SK-N-SH (cell line): Measurements from ENCODE around the gene MICAL2. TPM values are rescaled to one million over a fixed set of nuclear protein-coding genes. Genes with fewer than 3 reads are reported as not detected.

Experiments used
- CTCF ChIA-PET: fragments of 300-600, 350-600 bp; formaldehyde crosslinking; extraction: SDS; loops from one replicate; lab custom pipeline; 2021; lab: Yijun Ruan, JAX
- POLR2A ChIA-PET: fragments of 350-600 bp; sonication (Branson Sonifier 250); formaldehyde crosslinking; extraction: SDS; loops from one replicate; lab custom pipeline; 2020; ENCODE audit warnings: antibody characterized with exemption, inconsistent platforms; lab: Yijun Ruan, JAX
- DNase-seq: peaks from one replicate; pipeline ENCODE4 v3.0.0; 2012
- H2AFZ ChIP-seq: fragments of 200-600 bp; sonication (generic); 2 replicates; pipeline ENCODE4 v1.8.1; 2016; ENCODE audit warnings: antibody characterized with exemption, mild to moderate bottlenecking, low read depth
- H3F3A ChIP-seq: fragments of 200-600 bp; sonication (generic); replicated peaks from 2 replicates; pipeline ENCODE3; 2016; ENCODE audit warnings: antibody characterized with exemption, mild to moderate bottlenecking; ENCODE audit not compliant: insufficient read depth
- H3K27ac ChIP-seq, 2 experiments: fragments of 200-500 bp in 1 of 2; fragments of 200-600 bp in 1 of 2; sonication (Bioruptor generic) in 1 of 2; sonication (generic), shearing (Covaris generic) in 1 of 2; 2 replicates each; pipeline versions ENCODE4 v1.5.1 to v1.6.1; 2014 to 2016; ENCODE audit warnings: low read depth in 2 of 2, inconsistent platforms in 1 of 2, low read length in 1 of 2, mild to moderate bottlenecking in 1 of 2, mixed read lengths in 1 of 2
- H3K27me3 ChIP-seq: fragments of 200-600 bp; sonication (generic), shearing (Covaris generic); 2 replicates; pipeline ENCODE4 v1.6.1; 2016; ENCODE audit warnings: mixed run types; ENCODE audit not compliant: insufficient read depth
- H3K36me3 ChIP-seq, 2 experiments: fragments of 200-500 bp in 1 of 2; fragments of 200-600 bp in 1 of 2; sonication (Bioruptor generic) in 1 of 2; sonication (generic) in 1 of 2; replicated peaks in 1 of 2; 2 replicates each; pipeline versions ENCODE3 to v1.5.1; 2014 to 2016; ENCODE audit warnings: low read length in 1 of 2, mild to moderate bottlenecking in 1 of 2; ENCODE audit not compliant: insufficient read depth in 2 of 2, control insufficient read depth in 1 of 2
- H3K4me1 ChIP-seq, 2 experiments: fragments of 200-500 bp in 1 of 2; fragments of 200-600 bp in 1 of 2; sonication (Bioruptor generic) in 1 of 2; sonication (generic), shearing (Covaris generic) in 1 of 2; 2 replicates each; pipeline versions ENCODE4 v1.5.1 to v1.6.1; 2014 to 2016; ENCODE audit warnings: low read depth in 1 of 2, low read length in 1 of 2, mixed run types in 1 of 2; ENCODE audit not compliant: insufficient read depth in 2 of 2, control insufficient read depth in 1 of 2
- H3K4me2 ChIP-seq: fragments of 200-600 bp; sonication (generic), shearing (Covaris generic); 2 replicates; pipeline ENCODE4 v1.6.1; 2017; ENCODE audit warnings: mixed run types
- H3K4me3 ChIP-seq, 2 experiments: fragments of 200-500 bp in 1 of 2; fragments of 200-600 bp in 1 of 2; sonication (Bioruptor generic) in 1 of 2; sonication (generic), shearing (Covaris generic) in 1 of 2; 2 replicates each; pipeline versions ENCODE4 v1.5.1 to v1.8.1; 2014 to 2016; ENCODE audit warnings: low read depth in 2 of 2, inconsistent platforms in 1 of 2, low read length in 1 of 2, mild to moderate bottlenecking in 1 of 2, mixed read lengths in 1 of 2, moderate library complexity in 1 of 2
- H3K79me2 ChIP-seq: fragments of 200-600 bp; sonication (generic); 2 replicates; pipeline ENCODE4 v1.8.1; 2017; ENCODE audit warnings: mild to moderate bottlenecking; ENCODE audit not compliant: insufficient read depth
- H3K9ac ChIP-seq: fragments of 200-600 bp; sonication (generic); 2 replicates; pipeline ENCODE4 v1.6.1; 2017; ENCODE audit warnings: mixed run types
- H3K9me2 ChIP-seq: fragments of 200-600 bp; sonication (generic); 2 replicates; pipeline ENCODE4 v1.6.1; 2017; ENCODE audit warnings: mixed run types
- H3K9me3 ChIP-seq: fragments of 200-600 bp; sonication (generic); 2 replicates; pipeline ENCODE4 v1.6.1; 2017; ENCODE audit warnings: mixed run types, mild to moderate bottlenecking, moderate library complexity
- H4K20me1 ChIP-seq: fragments of 200-600 bp; sonication (generic); 2 replicates; pipeline ENCODE4 v1.6.1; 2017; ENCODE audit warnings: mild to moderate bottlenecking, mixed run types; ENCODE audit not compliant: insufficient read depth
- CHD2 ChIP-seq: fragments of 150-350 bp; IDR thresholded peaks from 2 replicates; pipeline ENCODE4 v1.6.1; 2018; ENCODE audit warnings: low read length; ENCODE audit not compliant: partially characterized antibody
- GABPA ChIP-seq: IDR thresholded peaks from 2 replicates; pipeline ENCODE4 v1.4.0; 2012; ENCODE audit warnings: low read depth, mild to moderate bottlenecking
- GATA2 ChIP-seq: sonication (generic); formaldehyde crosslinking; IDR thresholded peaks from 2 replicates; pipeline ENCODE4 v1.5.0; 2020; ENCODE audit warnings: mild to moderate bottlenecking, missing genetic modification reagents
- MAX ChIP-seq: IDR thresholded peaks from 2 replicates; pipeline ENCODE4 v1.4.0; 2012; ENCODE audit warnings: low read depth
- NRF1 ChIP-seq: IDR thresholded peaks from 2 replicates; pipeline ENCODE4 v1.6.1; 2012; ENCODE audit warnings: low read depth, mild to moderate bottlenecking, low read length
- POLR2AphosphoS5 ChIP-seq: IDR thresholded peaks from 2 replicates; pipeline ENCODE4 v1.6.1; 2012; ENCODE audit warnings: low read depth, low read length
- RAD21 ChIP-seq: IDR thresholded peaks from 2 replicates; pipeline ENCODE4 v1.6.1; 2012; ENCODE audit warnings: mild to moderate bottlenecking, low read length
- RCOR1 ChIP-seq: fragments of 150-350 bp; IDR thresholded peaks from 2 replicates; pipeline ENCODE4 v1.6.1; 2017; ENCODE audit warnings: antibody characterized with exemption, low read length
- RXRA ChIP-seq: IDR thresholded peaks from 2 replicates; pipeline ENCODE4 v1.4.0; 2012; ENCODE audit warnings: low read depth, mild to moderate bottlenecking, borderline replicate concordance
- SIN3A ChIP-seq: IDR thresholded peaks from 2 replicates; pipeline ENCODE4 v1.6.1; 2012; ENCODE audit warnings: low read depth, mild to moderate bottlenecking, low read length, moderate library complexity, borderline replicate concordance
- USF1 ChIP-seq: IDR thresholded peaks from 2 replicates; pipeline ENCODE4 v1.4.0; 2012; ENCODE audit warnings: low read depth, borderline replicate concordance
- YY1 ChIP-seq: IDR thresholded peaks from 2 replicates; pipeline ENCODE4 v1.4.0; 2012; ENCODE audit warnings: low read depth, mild to moderate bottlenecking
- WGBS: methylation state at CpG from one replicate; pipeline ENCODE4 v1.1.6; 2017; ENCODE audit warnings: low lambda C conversion rate; 5-methylcytosine and 5-hydroxymethylcytosine counted together
- polyA plus RNA-seq, 3 experiments: library from polyadenylated mRNA; depleted of rRNA; stranded (reverse); fragments of >200 nt; gene quantifications; 2 replicates each; pipeline ENCODE4 v1.2.3, GENCODE V29; 2012
- TF ChIP-seq, protein P1 (sequence below): IDR thresholded peaks from 2 replicates; pipeline ENCODE4 v1.4.0; 2012; ENCODE audit warnings: low read depth, borderline replicate concordance
- TF ChIP-seq, protein P2 (sequence below): IDR thresholded peaks from 2 replicates; pipeline ENCODE4; 2012
- TF ChIP-seq, protein P3 (sequence below): fragments of 200-600 bp; sonication (generic); IDR thresholded peaks from 2 replicates; pipeline ENCODE4 v1.6.1; 2017; ENCODE audit warnings: antibody characterized with exemption, mild to moderate bottlenecking, moderate library complexity

MICAL2 gene
- polyA plus RNA-seq, 1 of the 3 experiments (the other 2 are of a cell fraction) = 54.6 TPM

- Histone ChIP-seq H3K79me2 (peaks cover 80% of the 10 kb centered on the region), H3K36me3 (peaks cover 4 to 45% of the 10 kb centered on the region in 2 experiments), H3K27me3 (no peaks in the 10 kb centered on the region), H3K4me3 (no peak overlapping the region), H3K9me2 (no peaks in the 10 kb centered on the region), H3K9ac (no peak overlapping the region; the same call in 1 of the 2 replicates), H2AFZ (no peak overlapping the region), H3K27ac (peak overlapping the region in 1 of 2 experiments; percentile 100; a peak in 2 of 4 replicates), H4K20me1 (no peaks in the 10 kb centered on the region), H3K4me2 (no peak overlapping the region)
- WGBS = 94% methylated on average over 7 of the region's 7 CpGs
- DNase-seq = no peak
- POLR2A ChIA-PET = no interaction called here
- CTCF ChIA-PET = interaction anchor here (1.6 kb wide), 1 partner anchor 13 kb away, joined by 3 read pairs; no protein-coding TSS in a partner anchor
- no peak for TF ChIP-seq GATA2 (CRISPR knock-in tag)
- no peak for TF ChIP-seq RXRA
- TF ChIP-seq MAX = no peak
- TF ChIP-seq RAD21 = no peak
- TF ChIP-seq POLR2AphosphoS5 = no peak
- TF ChIP-seq YY1 = no peak
- TF ChIP-seq, all 33 proteins: peak for 0
- Histone ChIP-seq H3K9me3 (no peaks in the 10 kb centered on the region), H3K4me1 (peaks cover 25 to 27% of the 10 kb centered on the region in 2 experiments; a peak in 3 of 4 replicates), H3F3A (peaks cover 54% of the 10 kb centered on the region)
Measured at GRCh38 chr11:12202661-12203310, 92.4 kb downstream of the MICAL2 start.

- H3K9me2 ChIP-seq = no peaks in the 10 kb centered on the region
- H4K20me1 ChIP-seq = no peaks in the 10 kb centered on the region
- no peak overlapping the region for H2AFZ ChIP-seq
- ChIA-PET POLR2A (no interaction called here), CTCF (interaction anchor here (2.0 kb wide), 1 partner anchor 12 kb away, joined by 5 read pairs; no protein-coding TSS in a partner anchor)
- DNase-seq = no peak
- no peak overlapping the region for H3K4me3 ChIP-seq
- H3K27ac ChIP-seq = peak overlapping the region in 1 of 2 experiments; percentile 100; a peak in 2 of 4 replicates
- no peak overlapping the region for H3K9ac ChIP-seq
- H3K4me1 ChIP-seq = peaks cover 20 to 27% of the 10 kb centered on the region in 2 experiments; a peak in 3 of 4 replicates
- peaks cover 75% of the 10 kb centered on the region for H3K79me2 ChIP-seq
- no peaks in the 10 kb centered on the region for H3K9me3 ChIP-seq
- TF ChIP-seq MAX (no peak), GABPA (no peak), RCOR1 (no peak), CHD2 (no peak), NRF1 (no peak), USF1 (no peak), SIN3A (no peak), YY1 (no peak)
- TF ChIP-seq, protein P1, sequence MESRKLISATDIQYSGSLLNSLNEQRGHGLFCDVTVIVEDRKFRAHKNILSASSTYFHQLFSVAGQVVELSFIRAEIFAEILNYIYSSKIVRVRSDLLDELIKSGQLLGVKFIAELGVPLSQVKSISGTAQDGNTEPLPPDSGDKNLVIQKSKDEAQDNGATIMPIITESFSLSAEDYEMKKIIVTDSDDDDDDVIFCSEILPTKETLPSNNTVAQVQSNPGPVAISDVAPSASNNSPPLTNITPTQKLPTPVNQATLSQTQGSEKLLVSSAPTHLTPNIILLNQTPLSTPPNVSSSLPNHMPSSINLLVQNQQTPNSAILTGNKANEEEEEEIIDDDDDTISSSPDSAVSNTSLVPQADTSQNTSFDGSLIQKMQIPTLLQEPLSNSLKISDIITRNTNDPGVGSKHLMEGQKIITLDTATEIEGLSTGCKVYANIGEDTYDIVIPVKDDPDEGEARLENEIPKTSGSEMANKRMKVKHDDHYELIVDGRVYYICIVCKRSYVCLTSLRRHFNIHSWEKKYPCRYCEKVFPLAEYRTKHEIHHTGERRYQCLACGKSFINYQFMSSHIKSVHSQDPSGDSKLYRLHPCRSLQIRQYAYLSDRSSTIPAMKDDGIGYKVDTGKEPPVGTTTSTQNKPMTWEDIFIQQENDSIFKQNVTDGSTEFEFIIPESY = no peak
- TF ChIP-seq, protein P2, sequence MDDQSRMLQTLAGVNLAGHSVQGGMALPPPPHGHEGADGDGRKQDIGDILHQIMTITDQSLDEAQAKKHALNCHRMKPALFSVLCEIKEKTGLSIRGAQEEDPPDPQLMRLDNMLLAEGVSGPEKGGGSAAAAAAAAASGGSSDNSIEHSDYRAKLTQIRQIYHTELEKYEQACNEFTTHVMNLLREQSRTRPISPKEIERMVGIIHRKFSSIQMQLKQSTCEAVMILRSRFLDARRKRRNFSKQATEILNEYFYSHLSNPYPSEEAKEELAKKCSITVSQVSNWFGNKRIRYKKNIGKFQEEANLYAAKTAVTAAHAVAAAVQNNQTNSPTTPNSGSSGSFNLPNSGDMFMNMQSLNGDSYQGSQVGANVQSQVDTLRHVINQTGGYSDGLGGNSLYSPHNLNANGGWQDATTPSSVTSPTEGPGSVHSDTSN = no peak
- TF ChIP-seq, protein P3, sequence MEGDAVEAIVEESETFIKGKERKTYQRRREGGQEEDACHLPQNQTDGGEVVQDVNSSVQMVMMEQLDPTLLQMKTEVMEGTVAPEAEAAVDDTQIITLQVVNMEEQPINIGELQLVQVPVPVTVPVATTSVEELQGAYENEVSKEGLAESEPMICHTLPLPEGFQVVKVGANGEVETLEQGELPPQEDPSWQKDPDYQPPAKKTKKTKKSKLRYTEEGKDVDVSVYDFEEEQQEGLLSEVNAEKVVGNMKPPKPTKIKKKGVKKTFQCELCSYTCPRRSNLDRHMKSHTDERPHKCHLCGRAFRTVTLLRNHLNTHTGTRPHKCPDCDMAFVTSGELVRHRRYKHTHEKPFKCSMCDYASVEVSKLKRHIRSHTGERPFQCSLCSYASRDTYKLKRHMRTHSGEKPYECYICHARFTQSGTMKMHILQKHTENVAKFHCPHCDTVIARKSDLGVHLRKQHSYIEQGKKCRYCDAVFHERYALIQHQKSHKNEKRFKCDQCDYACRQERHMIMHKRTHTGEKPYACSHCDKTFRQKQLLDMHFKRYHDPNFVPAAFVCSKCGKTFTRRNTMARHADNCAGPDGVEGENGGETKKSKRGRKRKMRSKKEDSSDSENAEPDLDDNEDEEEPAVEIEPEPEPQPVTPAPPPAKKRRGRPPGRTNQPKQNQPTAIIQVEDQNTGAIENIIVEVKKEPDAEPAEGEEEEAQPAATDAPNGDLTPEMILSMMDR = no peak
- no peak overlapping the region for H3K4me2 ChIP-seq
- H3F3A ChIP-seq = peaks cover 37% of the 10 kb centered on the region
- peaks cover 20 to 62% of the 10 kb centered on the region in 2 experiments for H3K36me3 ChIP-seq
- no peaks in the 10 kb centered on the region for H3K27me3 ChIP-seq
- 100% methylated on average over 1 of the region's 1 CpG for WGBS
Measured at GRCh38 chr11:12204506-12204905, 94.1 kb downstream of the MICAL2 start.
